C4-2B (cell line): Measurements from ENCODE around the gene HOXA7.

Experiments used
- CTCF ChIP-seq: fragments of 450-650 bp; conservative IDR thresholded peaks from 2 replicates; pipeline ENCODE4 v1.5.1; 2017; ENCODE audit warnings: mild to moderate bottlenecking
- ZFX ChIP-seq: fragments of 450-650 bp; IDR thresholded peaks from 2 replicates; pipeline ENCODE4 v1.6.1; 2017

- TF ChIP-seq CTCF (no peak), ZFX (no peak)
Measured at GRCh38 chr7:27172315-27172774, 15.9 kb upstream of the HOXA7 start.
